Mucosa of rectum (tissue), 2 donors: Measurements from ENCODE around the gene MIPOL1.
"Not testable (repeated sequence)": the region's sequence is repeated elsewhere in the genome, so short reads cannot be mapped to it uniquely, and the experiment has no call there.

Experiments used
- H3K27ac ChIP-seq, 2 donors: one replicate each; pipeline ENCODE4 v1.7.0; 2013; ENCODE audit warnings: inconsistent platforms in 2 of 2, low read depth in 2 of 2, low read length in 2 of 2
- H3K27me3 ChIP-seq, 2 donors: one replicate each; pipeline ENCODE4 v1.7.0; 2013; ENCODE audit warnings: low read length in 2 of 2; ENCODE audit not compliant: control insufficient read depth in 2 of 2, insufficient read depth in 2 of 2
- H3K36me3 ChIP-seq, 2 donors: one replicate each; pipeline ENCODE4 v1.7.0; 2013; ENCODE audit warnings: low read length in 2 of 2; ENCODE audit not compliant: control insufficient read depth in 2 of 2, insufficient read depth in 2 of 2
- H3K4me1 ChIP-seq, 2 donors: one replicate each; pipeline ENCODE4 v1.7.0; 2013; ENCODE audit warnings: low read length in 2 of 2, mild to moderate bottlenecking in 1 of 2; ENCODE audit not compliant: control insufficient read depth in 2 of 2, insufficient read depth in 2 of 2
- H3K4me3 ChIP-seq, 2 donors: one replicate each; pipeline ENCODE4 v1.7.0; 2013; ENCODE audit warnings: low read length in 2 of 2
- H3K9ac ChIP-seq, 2 donors: one replicate each; pipeline ENCODE4 v1.7.0; 2013; ENCODE audit warnings: low read length in 2 of 2, low read depth in 1 of 2, mild to moderate bottlenecking in 1 of 2
- H3K9me3 ChIP-seq, 2 donors: one replicate each; pipeline ENCODE4 v1.7.0; 2013; ENCODE audit warnings: low read length in 2 of 2; ENCODE audit not compliant: control insufficient read depth in 2 of 2
- donor health status: healthy.
- donor health status: Normal muscosa, but diverticular disease.

The MIPOL1 gene

DNA sequence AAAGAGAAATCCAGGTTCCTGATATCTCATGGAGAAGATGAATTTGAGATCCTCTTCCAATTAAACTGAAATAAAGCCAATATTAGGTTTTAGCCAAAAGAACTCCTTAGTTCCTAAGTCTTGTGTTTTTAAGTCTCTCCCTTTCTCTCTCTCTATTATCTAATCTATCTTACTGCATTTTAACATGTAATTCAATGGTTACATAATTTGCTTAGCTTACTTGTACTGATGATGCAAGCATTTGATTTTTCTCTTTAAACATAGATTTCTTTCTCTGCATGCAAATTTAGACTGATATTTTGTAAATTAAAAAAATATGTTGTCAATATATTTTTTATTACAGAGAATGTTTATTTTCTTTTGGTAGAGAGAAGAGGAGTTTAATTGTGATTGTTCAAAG is 78.2 kb downstream of the MIPOL1 start:
- H3K27me3 ChIP-seq: no peaks in the 10 kb centered on the region
- H3K9me3 ChIP-seq: no peaks in the 10 kb centered on the region
- H3K9ac ChIP-seq: no peak overlapping the region
- H3K36me3 ChIP-seq: no peaks in the 10 kb centered on the region
- no peak overlapping the region for H3K4me3 ChIP-seq
- no peaks in the 10 kb centered on the region for H3K4me1 ChIP-seq
- H3K27ac ChIP-seq: no peak overlapping the region

DNA sequence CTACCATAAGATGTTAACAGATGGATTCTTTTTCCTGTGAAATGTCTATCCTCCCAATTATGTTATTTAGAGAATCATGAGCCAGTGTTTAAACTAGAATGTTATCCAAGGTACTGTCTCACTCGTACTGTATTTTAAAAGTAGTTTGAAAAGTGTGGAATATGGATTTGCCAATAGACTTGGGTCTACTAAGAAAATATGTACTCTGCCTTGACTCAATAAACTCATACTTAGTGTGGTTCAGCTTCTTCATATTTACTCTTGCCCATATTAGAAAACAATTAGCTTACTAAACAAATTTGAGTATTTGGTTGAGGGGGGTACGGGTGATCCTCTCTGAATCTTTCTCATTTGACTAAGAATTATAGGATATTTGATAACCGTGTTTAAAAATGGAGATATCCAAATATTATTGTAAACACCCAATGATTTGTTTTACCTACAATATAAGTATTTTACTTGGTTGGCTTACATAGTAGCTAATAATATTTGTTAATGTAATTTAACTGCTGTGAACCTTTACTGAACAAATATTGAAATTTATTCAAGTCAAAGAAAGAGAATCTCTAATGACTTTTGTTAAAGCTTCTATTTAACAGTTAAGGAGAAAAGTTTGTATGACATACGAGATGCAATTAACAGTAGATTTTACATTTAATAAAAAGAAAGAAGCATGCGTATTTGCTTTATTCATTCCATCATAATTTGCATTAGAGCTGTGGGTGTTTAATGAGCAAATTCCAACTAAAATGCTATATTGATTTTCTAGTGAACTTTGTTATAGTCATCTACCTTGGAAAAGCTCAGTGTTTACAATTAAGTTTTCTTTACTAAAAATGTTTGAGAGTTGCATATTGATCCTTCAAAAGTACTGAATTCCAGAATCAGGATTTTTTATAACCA is 81.2 kb downstream of the MIPOL1 start:
- Histone ChIP-seq H3K9ac (no peak overlapping the region), H3K27me3 (no peaks in the 10 kb centered on the region), H3K9me3 (no peaks in the 10 kb centered on the region), H3K27ac (no peak overlapping the region), H3K4me1 (no peaks in the 10 kb centered on the region), H3K36me3 (no peaks in the 10 kb centered on the region), H3K4me3 (no peak overlapping the region)

DNA sequence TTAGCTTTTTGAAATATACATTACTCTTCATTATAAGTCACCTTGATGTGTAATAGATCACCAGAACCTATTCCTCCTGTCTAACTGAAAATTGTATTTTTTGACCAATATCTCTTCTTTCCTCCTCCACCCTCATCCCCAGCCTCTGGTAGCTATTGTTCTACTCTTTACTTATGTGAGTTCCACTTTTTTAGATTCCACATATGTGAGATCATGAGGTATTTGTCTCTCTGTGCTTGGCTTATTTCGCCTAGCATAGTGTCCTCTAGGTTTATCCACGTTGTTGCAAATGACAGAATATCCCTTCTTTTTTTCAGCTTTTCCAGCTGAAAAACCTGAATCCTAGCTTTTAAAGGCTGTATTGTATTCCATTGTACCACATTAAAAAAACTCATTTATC is 82.1 kb downstream of the MIPOL1 start:
- Histone ChIP-seq H3K27ac (no peak overlapping the region), H3K27me3 (no peaks in the 10 kb centered on the region), H3K9ac (no peak overlapping the region), H3K4me1 (no peaks in the 10 kb centered on the region), H3K4me3 (no peak overlapping the region), H3K9me3 (no peaks in the 10 kb centered on the region), H3K36me3 (no peaks in the 10 kb centered on the region)

DNA sequence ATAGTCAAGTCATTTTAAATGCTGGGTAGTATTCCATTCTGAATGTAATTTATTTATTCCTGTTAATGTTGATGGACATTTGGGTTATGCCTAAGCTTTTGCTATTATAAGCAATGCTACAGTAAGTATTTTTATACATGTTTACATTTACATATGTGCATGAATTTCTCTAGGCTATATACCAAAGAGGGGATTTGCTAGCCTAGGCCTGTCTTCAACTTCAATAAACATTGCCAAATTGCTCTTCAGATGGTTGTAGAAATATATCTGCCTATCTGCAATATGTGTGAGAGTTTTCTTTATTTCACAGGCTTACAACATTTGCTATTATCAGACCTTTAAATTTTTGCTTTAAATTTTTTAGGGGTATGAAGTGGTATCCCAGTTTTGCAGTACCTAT is 87.0 kb downstream of the MIPOL1 start:
- Histone ChIP-seq H3K9me3 (no peaks in the 10 kb centered on the region), H3K4me1 (no peaks in the 10 kb centered on the region), H3K36me3 (no peaks in the 10 kb centered on the region), H3K4me3 (no peak overlapping the region), H3K27ac (no peak overlapping the region), H3K9ac (no peak overlapping the region), H3K27me3 (no peaks in the 10 kb centered on the region)

DNA sequence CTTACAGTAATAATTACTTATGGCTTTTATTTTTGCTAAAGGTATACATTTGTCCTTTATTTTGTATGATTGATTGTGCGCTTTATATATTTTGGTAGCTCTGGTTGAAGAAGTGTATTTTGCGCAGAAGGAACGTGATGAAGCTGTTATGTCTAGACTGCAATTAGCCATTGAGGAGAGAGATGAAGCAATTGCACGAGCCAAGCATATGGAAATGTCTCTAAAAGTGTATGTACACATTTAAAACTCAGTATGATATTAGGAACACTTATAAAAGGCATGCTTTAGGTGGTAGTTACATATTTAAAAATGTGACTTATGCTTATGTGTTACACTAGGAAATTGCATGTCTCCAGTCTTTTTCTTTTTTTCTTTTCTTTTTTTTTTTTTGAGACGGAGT is 87.5 kb downstream of the MIPOL1 start:
- Histone ChIP-seq H3K36me3 (no peaks in the 10 kb centered on the region), H3K27me3 (no peaks in the 10 kb centered on the region), H3K9ac (no peak overlapping the region), H3K4me3 (no peak overlapping the region), H3K4me1 (no peaks in the 10 kb centered on the region), H3K27ac (no peak overlapping the region), H3K9me3 (no peaks in the 10 kb centered on the region)

DNA sequence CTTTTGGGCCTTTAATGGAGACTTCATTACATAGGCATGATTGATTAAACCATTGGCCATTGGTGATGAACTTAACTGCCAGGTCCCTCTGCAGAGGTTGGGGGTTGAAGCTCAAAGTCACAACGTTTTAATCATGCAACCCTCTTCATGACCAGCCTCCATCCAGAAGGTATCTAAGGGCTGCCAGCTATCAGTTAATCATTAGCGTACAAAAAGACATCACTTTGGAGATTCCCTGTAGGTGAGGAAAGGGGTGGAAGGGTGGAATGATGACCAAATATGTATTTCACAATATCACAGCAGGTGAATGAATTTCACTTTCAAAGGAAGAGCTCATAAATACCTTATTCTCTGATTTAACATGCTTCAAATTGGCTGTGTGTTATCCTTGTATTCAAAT is 92.0 kb downstream of the MIPOL1 start:
- Histone ChIP-seq H3K27me3 (no peaks in the 10 kb centered on the region), H3K36me3 (no peaks in the 10 kb centered on the region), H3K4me3 (no peak overlapping the region), H3K9me3 (no peaks in the 10 kb centered on the region), H3K27ac (no peak overlapping the region), H3K9ac (no peak overlapping the region), H3K4me1 (no peaks in the 10 kb centered on the region)

DNA sequence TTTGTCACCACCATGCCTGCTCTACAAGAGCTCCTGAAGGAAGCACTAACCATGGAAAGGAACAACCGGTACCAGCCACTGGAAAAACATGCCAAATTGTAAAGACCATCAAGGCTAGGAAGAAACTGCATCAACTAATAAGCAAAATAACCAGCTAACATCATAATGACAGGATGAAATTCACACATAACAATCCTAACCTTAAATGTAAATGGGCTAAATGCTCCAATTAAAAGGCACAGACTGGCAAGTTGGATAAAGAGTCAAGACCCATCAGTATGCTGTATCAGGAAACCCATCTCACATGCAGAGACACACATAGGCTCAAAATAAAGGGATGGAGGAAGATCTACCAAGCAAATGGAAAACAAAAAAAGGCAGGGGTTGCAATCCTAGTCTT is 97.5 kb downstream of the MIPOL1 start:
- not testable (repeated sequence) for H3K9ac ChIP-seq, H3K4me1 ChIP-seq, H3K36me3 ChIP-seq, H3K27me3 ChIP-seq, H3K4me3 ChIP-seq, H3K27ac ChIP-seq, H3K9me3 ChIP-seq

DNA sequence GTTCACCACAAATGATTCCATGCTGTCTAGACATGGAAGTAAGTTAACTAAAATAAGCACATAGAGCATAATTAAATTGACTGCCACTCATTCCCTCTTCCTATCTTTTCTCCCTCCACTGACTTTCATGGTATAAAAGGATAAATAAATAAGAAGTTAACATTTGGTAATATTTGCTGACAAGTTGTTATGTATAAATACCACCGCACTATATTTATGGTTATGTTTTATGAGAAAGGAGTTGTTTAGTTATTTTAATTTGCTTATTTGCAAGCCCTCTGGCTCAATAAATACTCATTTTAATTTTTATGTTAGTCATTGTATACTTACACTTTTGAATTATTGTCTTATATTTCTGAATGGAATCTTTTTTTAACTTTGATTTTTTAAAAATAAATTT is 113.5 kb downstream of the MIPOL1 start:
- Histone ChIP-seq H3K4me3 (no peak overlapping the region), H3K4me1 (no peaks in the 10 kb centered on the region), H3K36me3 (no peaks in the 10 kb centered on the region), H3K27ac (no peak overlapping the region), H3K9me3 (no peaks in the 10 kb centered on the region), H3K9ac (no peak overlapping the region), H3K27me3 (no peaks in the 10 kb centered on the region)

DNA sequence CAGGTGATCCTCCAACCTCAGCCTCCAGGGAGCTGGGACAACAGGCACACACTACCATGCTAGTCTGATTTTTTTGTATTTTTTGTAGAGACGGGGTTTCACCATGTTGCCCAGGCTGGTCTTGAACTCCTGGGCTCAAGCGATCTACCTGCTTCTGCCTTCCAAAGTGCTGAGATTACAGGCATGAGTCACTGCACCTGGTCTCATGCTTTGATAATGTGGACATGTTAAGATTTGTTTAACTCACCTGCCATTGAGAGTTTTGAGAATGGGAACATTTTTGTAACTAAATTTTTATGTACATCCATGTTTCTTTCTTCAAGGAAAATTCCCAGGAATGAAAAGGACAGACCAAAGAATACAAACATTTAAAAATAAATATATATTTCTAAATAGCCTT is 121.2 kb downstream of the MIPOL1 start:
- H3K36me3 ChIP-seq: no peaks in the 10 kb centered on the region
- no peaks in the 10 kb centered on the region for H3K4me1 ChIP-seq
- no peak overlapping the region for H3K9ac ChIP-seq
- no peaks in the 10 kb centered on the region for H3K27me3 ChIP-seq
- H3K27ac ChIP-seq: no peak overlapping the region
- H3K9me3 ChIP-seq: no peaks in the 10 kb centered on the region
- no peak overlapping the region for H3K4me3 ChIP-seq

DNA sequence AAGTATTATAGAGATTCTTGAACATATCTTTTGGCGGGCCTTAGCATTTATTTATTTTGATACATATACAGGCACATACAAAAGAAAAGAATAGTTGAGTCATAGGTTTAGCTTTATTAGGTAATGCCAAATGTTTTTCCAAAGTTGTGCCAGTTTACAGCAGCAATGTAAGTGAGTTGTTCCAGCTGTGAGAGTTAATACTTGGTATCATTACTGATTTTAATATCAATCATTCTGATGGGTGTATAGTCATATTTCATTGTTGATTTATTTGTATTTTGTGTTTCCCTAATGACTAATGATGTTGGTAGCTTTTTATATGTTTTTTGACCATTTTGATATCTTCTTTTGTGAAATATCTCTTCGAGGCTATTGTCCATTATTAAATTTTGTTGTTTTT is 122.4 kb downstream of the MIPOL1 start:
- H3K9ac ChIP-seq: no peak overlapping the region
- H3K9me3 ChIP-seq: no peaks in the 10 kb centered on the region
- no peaks in the 10 kb centered on the region for H3K4me1 ChIP-seq
- H3K36me3 ChIP-seq: no peaks in the 10 kb centered on the region
- H3K27ac ChIP-seq: no peak overlapping the region
- no peaks in the 10 kb centered on the region for H3K27me3 ChIP-seq
- no peak overlapping the region for H3K4me3 ChIP-seq
